ENCODE results near the gene RBMS3. TPM values are rescaled to one million over a fixed set of nuclear protein-coding genes. Genes with fewer than 3 reads are reported as not detected.

RBMS3 gene
- total and polyA plus RNA-seq, 2 of the 8 experiments (the other 6 are each of a cell fraction or from before 2014, with no cell fraction given): 3.7 to 6.9 TPM

GRCh38 chr3:29511701-29512100, 230.8 kb downstream of the RBMS3 start (continued):
- TF ChIP-seq CTCF (IDR thresholded peaks at IDR 0.05; ENCODE audit: control extremely low read depth in 1 of 3, insufficient read depth in 1 of 3, low read depth in 1 of 3, low read length in 3 of 3): no peak
- no peak for TF ChIP-seq SP1 (IDR thresholded peaks at IDR 0.05; ENCODE audit: low read depth, low read length)
- TF ChIP-seq ATF2 (IDR thresholded peaks at IDR 0.05; ENCODE audit: low read length): no peak
